HG03039 (cell line): ENCODE data around the gene PPP2R1A.
"Not testable (repeated sequence)": the region's sequence is repeated elsewhere in the genome, so short reads cannot be mapped to it uniquely, and the experiment has no call there.

Source experiments
- ATAC-seq: cut with Tn5 transposase; IDR thresholded peaks from one replicate; pipeline ENCODE4 v1.9.1; 2021; ENCODE audit warnings: mild to moderate bottlenecking, moderate library complexity; ENCODE audit not compliant: unreplicated experiment

Gene PPP2R1A

GRCh38 chr19:52200044-52200443 is 10.2 kb downstream of the PPP2R1A start:
- ATAC-seq = no peak

DNA sequence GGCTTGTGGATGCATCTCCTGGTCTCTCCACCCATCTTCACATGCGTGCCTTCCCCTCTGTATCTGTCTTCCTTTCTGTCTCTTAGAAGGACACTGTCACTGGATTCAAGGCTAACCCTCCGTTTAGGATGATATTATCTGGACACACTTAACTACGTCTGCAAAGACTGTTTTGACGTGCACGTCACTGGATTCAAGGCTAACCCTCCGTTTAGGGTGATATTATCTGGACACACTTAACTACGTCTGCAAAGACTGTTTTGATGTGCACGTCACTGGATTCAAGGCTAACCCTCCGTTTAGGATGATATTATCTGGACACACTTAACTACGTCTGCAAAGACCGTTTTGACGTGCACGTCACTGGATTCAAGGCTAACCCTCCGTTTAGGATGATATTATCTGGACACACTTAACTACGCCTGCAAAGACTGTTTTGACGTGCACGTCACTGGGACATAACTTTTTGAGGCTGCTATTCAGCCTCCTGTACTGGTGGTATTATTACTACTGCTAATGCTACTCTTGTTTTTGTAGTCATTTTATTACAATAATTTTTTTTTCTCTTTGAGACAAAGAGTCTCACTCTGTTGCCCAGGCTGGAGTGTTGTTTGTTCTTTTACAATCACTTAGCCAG is 11.0 kb downstream of the PPP2R1A start:
- not testable (repeated sequence) for ATAC-seq

DNA sequence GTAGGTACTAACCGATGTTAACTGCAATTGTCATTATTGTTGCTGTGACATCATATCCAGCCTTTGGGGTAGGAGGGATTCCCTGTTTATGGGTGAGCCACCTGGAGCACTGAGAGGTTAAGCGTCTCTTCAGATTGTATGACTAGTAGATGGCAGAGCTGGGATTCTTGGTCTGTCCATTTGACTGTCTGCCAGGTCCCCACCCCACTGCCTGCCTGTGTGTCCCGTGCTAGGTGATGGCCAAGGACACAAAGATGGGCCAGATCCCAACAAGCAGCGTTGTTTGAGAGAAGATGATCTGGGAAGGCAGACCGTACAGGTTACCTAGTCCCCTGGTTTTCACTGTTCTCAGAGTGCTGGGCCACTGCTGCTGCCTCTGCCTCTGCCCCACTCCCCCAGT is 16.6 kb downstream of the PPP2R1A start:
- ATAC-seq = no peak

DNA sequence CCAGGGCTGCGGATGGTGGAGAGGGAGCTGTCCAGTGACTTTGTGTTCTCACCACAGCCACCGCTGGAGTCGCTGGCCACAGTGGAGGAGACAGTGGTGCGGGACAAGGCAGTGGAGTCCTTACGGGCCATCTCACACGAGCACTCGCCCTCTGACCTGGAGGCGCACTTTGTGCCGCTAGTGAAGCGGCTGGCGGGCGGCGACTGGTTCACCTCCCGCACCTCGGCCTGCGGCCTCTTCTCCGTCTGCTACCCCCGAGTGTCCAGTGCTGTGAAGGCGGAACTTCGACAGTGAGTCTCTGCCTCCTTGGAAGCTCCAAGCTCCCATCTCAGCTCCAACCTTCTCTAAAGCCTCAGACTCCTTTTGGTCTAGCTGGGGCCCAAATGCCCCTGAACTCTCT is 21.4 kb downstream of the PPP2R1A start:
- ATAC-seq = no peak

GRCh38 chr19:52211926-52212571 is 22.2 kb downstream of the PPP2R1A start:
- ATAC-seq = no peak

DNA sequence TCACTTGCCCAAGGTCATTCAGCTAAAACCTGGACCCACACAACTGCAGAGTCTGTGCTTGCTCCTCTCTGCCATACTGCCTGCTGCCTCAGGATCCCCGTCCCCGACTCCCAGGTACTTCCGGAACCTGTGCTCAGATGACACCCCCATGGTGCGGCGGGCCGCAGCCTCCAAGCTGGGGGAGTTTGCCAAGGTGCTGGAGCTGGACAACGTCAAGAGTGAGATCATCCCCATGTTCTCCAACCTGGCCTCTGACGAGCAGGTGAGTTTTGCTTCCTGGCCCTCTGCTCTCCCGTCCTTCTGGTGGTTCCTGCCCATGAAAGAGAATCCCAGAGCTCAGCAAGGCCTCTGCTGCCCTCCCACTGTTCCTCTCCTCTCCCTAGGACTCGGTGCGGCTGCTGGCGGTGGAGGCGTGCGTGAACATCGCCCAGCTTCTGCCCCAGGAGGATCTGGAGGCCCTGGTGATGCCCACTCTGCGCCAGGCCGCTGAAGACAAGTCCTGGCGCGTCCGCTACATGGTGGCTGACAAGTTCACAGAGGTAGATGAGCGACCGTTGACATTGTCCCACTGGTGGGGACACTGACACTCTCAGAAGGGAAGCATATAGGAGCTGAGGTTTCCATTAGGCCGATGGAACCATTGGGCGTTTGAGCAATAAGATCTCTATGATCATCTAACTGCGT is 22.9 kb downstream of the PPP2R1A start:
- no peak for ATAC-seq

GRCh38 chr19:52214241-52214640 is 24.4 kb downstream of the PPP2R1A start:
- no peak for ATAC-seq

DNA sequence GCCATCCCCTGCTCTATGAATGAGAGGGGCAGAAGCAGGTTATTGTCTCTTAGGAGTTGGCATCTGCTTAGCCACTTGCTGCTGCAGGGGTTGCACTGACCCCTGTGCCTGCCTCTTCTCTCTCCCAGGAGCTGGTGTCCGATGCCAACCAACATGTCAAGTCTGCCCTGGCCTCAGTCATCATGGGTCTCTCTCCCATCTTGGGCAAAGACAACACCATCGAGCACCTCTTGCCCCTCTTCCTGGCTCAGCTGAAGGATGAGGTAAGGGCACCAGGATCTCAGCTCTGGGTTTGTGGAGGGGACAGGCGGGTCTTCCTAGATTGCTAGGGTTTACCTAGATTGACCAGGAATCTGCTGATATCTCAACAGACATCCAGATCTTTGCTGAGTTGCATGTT is 26.5 kb downstream of the PPP2R1A start:
- ATAC-seq = no peak

DNA sequence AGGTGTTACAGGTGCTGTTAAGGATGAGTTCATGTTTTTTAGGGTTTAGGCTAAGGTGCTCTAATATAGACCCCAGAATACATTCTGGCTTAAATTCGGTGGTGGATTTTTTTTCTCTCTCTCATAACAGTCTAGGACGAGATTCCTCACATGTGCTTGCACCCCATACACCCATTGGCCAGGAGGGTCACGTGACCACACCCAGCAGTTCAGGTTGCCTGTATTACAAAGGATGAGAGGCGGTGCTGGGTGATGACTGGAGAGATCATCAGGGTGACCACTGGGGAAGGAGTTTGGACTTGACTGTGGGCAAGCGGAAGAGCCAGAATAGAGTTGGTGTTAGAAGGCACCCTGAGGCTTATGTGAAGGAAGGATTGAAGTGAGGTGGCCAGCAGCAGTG is 27.7 kb downstream of the PPP2R1A start:
- no peak for ATAC-seq

- no peak for ATAC-seq
Measured at GRCh38 chr19:52219611-52220010, 29.8 kb downstream of the PPP2R1A start.

DNA sequence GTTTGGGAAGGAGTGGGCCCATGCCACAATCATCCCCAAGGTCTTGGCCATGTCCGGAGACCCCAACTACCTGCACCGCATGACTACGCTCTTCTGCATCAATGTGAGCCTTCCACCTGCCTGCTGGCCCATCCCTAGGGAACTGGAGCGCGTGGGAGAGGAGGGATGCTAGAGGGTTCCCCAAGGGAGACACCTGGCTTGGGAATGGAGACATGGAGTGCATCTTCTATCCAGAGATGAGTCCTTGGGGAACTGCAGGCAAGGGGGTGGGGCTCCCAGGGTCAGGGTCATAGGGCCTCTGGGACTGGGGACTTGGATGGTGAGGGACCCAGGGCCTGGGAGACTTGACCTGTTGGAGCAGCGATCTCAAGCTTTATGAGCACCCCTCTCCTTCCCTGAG is 31.2 kb downstream of the PPP2R1A start:
- ATAC-seq = no peak

DNA sequence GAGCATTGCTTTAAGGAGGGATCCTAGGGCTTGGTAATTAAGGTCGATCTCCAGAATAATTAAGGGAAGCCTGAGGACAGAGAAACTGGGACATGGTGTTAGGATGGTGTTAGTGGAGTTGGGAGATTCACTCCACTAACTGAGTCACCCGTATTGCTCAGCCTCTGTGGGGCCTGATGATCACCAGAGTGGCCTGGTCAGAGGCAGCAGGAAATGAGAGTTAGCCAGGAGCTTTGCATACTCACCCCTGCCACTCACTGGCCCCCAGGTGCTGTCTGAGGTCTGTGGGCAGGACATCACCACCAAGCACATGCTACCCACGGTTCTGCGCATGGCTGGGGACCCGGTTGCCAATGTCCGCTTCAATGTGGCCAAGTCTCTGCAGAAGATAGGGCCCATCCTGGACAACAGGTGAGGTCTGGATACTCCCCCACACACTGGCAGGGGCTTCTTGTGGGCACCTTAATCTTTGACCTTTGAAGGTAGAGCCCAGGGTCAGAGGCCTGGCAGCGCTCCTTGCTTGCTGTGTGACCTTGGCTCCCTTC is 32.1 kb downstream of the PPP2R1A start:
- ATAC-seq = no peak

DNA sequence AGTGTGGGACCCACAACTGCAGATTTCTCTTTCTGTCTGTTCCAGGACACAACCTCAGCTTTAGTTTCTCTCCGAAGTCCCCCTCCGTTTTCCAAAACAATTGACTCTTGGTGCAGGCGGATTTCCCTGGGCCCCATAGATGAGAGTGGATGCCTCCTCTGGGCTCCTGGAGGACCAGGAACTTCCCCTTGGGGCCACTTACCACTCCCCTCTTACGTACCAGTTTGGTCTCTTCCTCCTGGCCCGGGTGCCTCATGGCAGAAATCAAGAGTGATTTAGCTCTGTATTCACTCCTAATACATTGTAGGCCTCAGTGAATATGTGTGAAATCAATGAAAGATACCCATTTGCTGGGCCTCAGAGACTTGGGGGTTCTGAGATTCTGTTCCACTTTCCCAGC is 34.4 kb downstream of the PPP2R1A start:
- ATAC-seq = no peak

DNA sequence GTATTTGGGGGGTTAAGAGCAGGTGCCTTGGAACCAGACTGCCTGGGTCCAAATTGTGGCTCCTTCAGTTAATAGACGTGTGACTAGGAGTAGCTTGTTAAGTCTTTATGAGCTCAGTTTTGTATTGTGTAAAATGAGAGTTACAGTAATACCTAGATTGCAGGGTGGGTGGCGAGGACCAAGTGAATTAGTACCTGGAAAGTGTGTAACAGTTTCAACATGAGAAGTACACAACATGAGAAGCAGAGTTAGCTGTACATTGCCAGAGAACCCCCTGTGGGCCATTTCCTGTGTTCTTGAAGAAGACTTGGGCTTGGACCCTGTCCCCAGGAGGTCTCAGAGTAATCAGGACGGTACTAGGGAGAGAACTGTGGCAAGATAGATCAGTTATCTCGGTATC is 36.8 kb downstream of the PPP2R1A start:
- ATAC-seq = no peak

DNA sequence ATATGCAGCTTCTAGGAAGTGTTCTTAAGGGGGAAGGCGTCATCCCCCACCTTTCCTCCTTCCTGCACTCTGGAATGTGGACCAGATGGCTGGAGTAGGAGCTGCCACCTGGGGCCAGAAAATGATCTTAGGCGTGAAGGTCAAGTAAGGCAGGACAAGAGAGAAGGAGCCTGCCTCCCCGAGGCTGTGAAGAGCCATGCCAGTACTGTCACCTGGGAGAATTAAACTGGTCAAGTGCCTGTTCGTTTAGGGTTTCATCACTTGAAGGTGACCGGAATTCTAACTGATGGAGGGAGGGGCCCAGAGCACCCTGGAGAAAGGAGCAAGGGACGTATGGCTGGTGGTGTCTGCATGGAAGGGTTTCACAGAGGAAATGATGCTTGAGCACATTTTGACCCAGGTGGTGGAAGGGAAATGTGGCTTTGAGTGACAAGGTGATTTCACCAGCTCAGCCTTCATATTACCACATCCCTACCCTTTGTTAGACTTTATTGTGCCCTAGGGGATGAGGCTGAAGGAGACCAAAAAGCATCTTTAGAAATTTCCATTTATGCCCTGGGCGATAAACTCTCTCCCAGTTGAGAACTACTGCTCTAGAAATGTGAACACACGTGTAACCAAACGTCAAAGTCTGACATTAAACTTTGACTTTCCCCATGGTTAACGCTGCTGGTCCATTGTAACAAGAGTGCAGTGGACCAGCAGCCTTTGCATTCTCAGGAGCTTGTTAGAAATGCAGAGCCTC is 37.5 kb downstream of the PPP2R1A start:
- ATAC-seq = no peak

DNA sequence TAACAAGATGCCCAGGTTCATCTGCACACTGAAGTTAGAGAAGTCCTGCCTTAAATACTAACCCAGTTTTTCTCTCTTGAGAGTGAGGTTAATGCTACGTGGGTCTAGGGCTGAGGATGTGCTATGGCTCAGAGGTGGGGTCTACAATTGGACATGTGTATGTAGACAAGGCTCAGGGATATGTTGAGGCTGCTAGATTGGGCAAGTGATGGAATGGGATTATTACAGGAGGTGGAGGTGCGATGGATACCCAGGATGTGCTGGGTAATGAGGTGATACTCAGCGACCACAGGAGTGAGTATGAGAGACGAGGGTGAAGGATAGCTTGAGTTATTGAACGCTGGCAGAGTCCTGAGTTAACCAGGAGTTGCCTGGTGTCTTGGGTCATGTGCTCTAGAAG is 38.1 kb downstream of the PPP2R1A start:
- ATAC-seq = no peak

DNA sequence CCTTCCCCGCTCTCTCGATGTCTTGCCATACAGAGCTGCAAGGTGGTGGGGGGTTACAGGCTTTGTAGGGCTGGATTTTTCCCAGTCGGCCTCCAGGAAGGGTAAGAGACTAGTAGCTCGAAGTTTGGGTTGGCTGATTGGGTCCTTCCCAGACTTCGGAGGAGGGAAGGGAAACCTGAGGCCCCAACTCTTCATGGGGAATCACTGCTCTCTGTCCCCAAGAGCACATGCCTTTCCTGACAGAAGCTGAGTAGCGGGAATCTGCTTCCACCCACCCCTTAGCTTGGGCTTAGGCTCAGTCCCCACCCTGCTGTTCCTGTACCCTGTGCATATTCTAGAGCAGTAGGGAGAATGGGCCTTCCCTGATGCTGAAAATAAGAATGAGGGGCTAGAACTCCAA is 39.7 kb downstream of the PPP2R1A start:
- no peak for ATAC-seq

GRCh38 chr19:52230685-52231084 is 40.8 kb downstream of the PPP2R1A start:
- no peak for ATAC-seq

- ATAC-seq = no peak
Measured at GRCh38 chr19:52231154-52231910, 41.5 kb downstream of the PPP2R1A start.

GRCh38 chr19:52234406-52234805 is 44.6 kb downstream of the PPP2R1A start:
- no peak for ATAC-seq

DNA sequence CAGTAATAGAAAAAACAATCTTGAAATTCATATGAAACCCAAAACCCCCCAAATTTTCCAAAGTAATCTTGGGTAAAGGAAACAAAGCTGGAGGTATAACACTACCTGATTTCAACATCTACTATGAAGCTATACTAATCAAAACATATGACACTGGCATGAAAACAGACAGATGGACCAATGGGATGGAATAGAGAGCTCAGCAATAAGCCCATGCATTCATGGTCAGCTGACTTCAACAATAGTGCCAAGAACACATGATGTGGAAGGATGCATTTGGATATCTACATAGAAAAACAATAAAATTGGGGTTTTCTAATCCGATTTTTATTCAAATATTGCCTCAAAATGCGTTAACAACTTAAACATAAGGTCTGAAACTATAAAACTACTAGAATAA is 47.3 kb downstream of the PPP2R1A start:
- no peak for ATAC-seq
